ENCODE data around the gene ERI3.

Gene ERI3

GRCh38 chr1:44281962-44282703 is 72.9 kb downstream of the ERI3 start:
- H3K36me3 ChIP-seq (ENCODE audit: control insufficient read depth, insufficient read depth, low read length) = no peaks in the 10 kb centered on the region

DNA sequence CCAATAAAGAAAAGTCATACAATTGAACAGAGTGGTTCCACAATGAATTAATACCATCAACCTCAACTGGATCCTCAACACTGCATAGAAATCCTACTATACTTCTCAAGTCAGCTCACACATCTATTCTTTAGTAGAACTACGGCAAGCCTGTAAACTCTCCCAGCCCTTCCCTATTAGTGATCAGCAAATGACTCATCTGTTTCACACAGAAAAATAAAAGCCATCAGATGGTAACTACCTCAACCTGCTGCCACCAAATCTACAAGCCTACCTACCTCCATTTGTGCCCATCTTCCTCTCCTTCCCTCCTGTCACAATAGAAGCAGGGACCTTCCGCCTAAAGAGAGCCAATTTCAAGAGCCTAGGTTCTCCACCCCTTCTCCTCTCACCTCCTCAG is 78.2 kb downstream of the ERI3 start:
- no peaks in the 10 kb centered on the region for H3K27me3 ChIP-seq (ENCODE audit: control insufficient read depth, insufficient read depth, low read length)
- TF ChIP-seq, protein P1, sequence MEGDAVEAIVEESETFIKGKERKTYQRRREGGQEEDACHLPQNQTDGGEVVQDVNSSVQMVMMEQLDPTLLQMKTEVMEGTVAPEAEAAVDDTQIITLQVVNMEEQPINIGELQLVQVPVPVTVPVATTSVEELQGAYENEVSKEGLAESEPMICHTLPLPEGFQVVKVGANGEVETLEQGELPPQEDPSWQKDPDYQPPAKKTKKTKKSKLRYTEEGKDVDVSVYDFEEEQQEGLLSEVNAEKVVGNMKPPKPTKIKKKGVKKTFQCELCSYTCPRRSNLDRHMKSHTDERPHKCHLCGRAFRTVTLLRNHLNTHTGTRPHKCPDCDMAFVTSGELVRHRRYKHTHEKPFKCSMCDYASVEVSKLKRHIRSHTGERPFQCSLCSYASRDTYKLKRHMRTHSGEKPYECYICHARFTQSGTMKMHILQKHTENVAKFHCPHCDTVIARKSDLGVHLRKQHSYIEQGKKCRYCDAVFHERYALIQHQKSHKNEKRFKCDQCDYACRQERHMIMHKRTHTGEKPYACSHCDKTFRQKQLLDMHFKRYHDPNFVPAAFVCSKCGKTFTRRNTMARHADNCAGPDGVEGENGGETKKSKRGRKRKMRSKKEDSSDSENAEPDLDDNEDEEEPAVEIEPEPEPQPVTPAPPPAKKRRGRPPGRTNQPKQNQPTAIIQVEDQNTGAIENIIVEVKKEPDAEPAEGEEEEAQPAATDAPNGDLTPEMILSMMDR (IDR thresholded peaks at IDR 0.05) = no peak
- H3K79me2 ChIP-seq = peaks cover 3% of the 10 kb centered on the region
- no peak overlapping the region for H3K4me3 ChIP-seq (ENCODE audit: low read depth, low read length)
- no peaks in the 10 kb centered on the region for H3K36me3 ChIP-seq (ENCODE audit: control insufficient read depth, insufficient read depth, low read length)
- H2AFZ ChIP-seq = no peak overlapping the region
- no peak overlapping the region for H3K4me2 ChIP-seq (ENCODE audit: low read length)
- no peaks in the 10 kb centered on the region for H3K9me3 ChIP-seq (ENCODE audit: control insufficient read depth, low read length)
- H3K9ac ChIP-seq = no peak overlapping the region
- no peaks in the 10 kb centered on the region for H3K4me1 ChIP-seq
- H3K27ac ChIP-seq = no peak overlapping the region

More at GRCh38 chr1:44281962-44282703, 72.9 kb downstream of the ERI3 start:
- TF ChIP-seq, protein P1 (IDR thresholded peaks at IDR 0.05) = no peak
- H3K4me3 ChIP-seq (ENCODE audit: low read depth, low read length) = no peak overlapping the region
- peaks cover 7% of the 10 kb centered on the region for H3K79me2 ChIP-seq
- H3K9me3 ChIP-seq (ENCODE audit: control insufficient read depth, low read length) = no peaks in the 10 kb centered on the region
- no peak overlapping the region for H2AFZ ChIP-seq
- no peaks in the 10 kb centered on the region for H3K4me1 ChIP-seq
- H3K9ac ChIP-seq = no peak overlapping the region
- no peak overlapping the region for H3K27ac ChIP-seq
- H3K4me2 ChIP-seq (ENCODE audit: low read length) = no peak overlapping the region
- no peaks in the 10 kb centered on the region for H3K27me3 ChIP-seq (ENCODE audit: control insufficient read depth, insufficient read depth, low read length)

- H3K36me3 ChIP-seq (ENCODE audit: control insufficient read depth, insufficient read depth, low read length) = no peaks in the 10 kb centered on the region
- no peak overlapping the region for H3K4me2 ChIP-seq (ENCODE audit: low read length)
- no peak overlapping the region for H2AFZ ChIP-seq
- H3K79me2 ChIP-seq = peaks cover 3% of the 10 kb centered on the region
- no peak overlapping the region for H3K4me3 ChIP-seq (ENCODE audit: low read depth, low read length)
- H3K9me3 ChIP-seq (ENCODE audit: control insufficient read depth, low read length) = no peaks in the 10 kb centered on the region
- no peaks in the 10 kb centered on the region for H3K4me1 ChIP-seq
- TF ChIP-seq, protein P1 (IDR thresholded peaks at IDR 0.05) = no peak
- no peak overlapping the region for H3K27ac ChIP-seq
- no peaks in the 10 kb centered on the region for H3K27me3 ChIP-seq (ENCODE audit: control insufficient read depth, insufficient read depth, low read length)
- H3K9ac ChIP-seq = no peak overlapping the region
Observed at GRCh38 chr1:44275991-44276405, 79.1 kb downstream of the ERI3 start.

GRCh38 chr1:44275296-44275962 is 79.6 kb downstream of the ERI3 start:
- no peaks in the 10 kb centered on the region for H3K9me3 ChIP-seq (ENCODE audit: control insufficient read depth, low read length)
- TF ChIP-seq, protein P1 (IDR thresholded peaks at IDR 0.05) = no peak
- H3K27ac ChIP-seq = no peak overlapping the region
- no peak overlapping the region for H3K4me3 ChIP-seq (ENCODE audit: low read depth, low read length)
- no peaks in the 10 kb centered on the region for H3K36me3 ChIP-seq (ENCODE audit: control insufficient read depth, insufficient read depth, low read length)
- no peaks in the 10 kb centered on the region for H3K4me1 ChIP-seq
- no peak overlapping the region for H3K4me2 ChIP-seq (ENCODE audit: low read length)
- H3K79me2 ChIP-seq = peaks cover 3% of the 10 kb centered on the region
- H2AFZ ChIP-seq = no peak overlapping the region
- no peak overlapping the region for H3K9ac ChIP-seq
- H3K27me3 ChIP-seq (ENCODE audit: control insufficient read depth, insufficient read depth, low read length) = no peaks in the 10 kb centered on the region

All from parathyroid adenoma (tissue), 2 donors.